GM21528 (cell line): ENCODE measurements around the gene TMEM209.
A peak's percentile ranks its signal among the peaks of the same experiment; 100 is the strongest.
"Not testable (repeated sequence)": the region's sequence is repeated elsewhere in the genome, so short reads cannot be mapped to it uniquely, and the experiment has no call there.

Source experiments
- ATAC-seq: cut with Tn5 transposase; IDR thresholded peaks from one replicate; pipeline ENCODE4 v1.9.1; 2021; ENCODE audit warnings: mild to moderate bottlenecking, moderate library complexity; ENCODE audit not compliant: unreplicated experiment, low FRiP score

The TMEM209 gene

DNA sequence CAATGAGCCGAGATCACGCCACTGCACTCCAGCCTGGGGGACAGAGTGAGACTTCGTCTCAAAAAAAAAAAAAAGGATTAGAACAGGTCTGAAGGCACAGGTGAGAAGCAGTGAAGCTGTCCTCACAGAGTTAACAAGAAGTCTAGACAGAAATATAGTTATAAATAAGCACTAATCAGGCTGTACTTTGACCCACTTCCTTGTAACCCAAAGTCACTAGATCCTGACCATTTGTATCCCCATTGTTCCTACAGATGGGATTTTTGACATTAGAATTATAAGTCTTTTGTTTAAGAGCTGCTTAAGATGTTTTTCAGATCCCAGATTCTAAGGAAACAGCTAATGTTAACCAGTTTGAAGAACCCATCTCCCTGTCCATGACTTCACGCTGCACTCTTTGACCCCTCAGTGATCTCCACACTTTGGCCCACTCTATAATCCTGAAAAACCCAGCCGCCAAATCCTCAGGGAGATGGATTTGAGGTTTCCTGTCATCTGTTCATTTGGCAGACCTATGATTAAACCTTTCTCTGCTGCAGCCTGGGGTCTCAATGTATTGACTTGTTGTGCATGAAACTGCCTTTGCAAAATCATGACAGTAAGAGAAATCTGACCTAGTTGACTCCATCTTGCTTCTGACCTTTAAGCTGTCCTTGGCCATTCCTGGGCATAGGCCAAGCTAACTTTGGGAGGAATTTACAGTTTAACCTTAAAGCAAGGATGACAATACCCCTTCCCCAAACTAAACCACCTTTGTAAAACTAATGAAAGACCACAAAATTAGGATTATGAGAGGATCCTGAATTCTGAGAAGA, 13.8 kb upstream of the TMEM209 start:
- no peak for ATAC-seq

- no peak for ATAC-seq
These were observed 11.5 kb upstream of the TMEM209 start for GRCh38 chr7:130216750-130217149.

- ATAC-seq: no peak
These were observed 10.8 kb upstream of the TMEM209 start for GRCh38 chr7:130216025-130216424.

DNA sequence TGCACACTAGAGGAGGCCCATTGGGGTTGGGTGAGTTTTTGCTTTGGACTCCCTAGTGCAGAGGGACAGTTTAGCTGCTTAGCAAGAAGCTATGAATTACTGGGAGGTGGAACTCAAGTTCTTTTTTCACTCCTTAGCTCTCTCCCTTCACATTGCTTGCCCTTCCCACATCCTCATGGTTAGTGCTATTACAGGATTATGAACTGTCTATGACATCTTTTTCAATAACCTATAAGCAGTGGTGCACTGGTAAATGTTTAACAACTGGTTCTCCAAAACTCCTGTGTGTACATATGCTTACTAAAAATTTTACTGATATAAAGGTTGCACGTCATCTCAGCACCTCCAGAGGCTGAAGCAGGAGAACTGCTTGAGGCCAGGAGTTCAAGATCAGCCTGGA, 8.6 kb upstream of the TMEM209 start:
- ATAC-seq: no peak

DNA sequence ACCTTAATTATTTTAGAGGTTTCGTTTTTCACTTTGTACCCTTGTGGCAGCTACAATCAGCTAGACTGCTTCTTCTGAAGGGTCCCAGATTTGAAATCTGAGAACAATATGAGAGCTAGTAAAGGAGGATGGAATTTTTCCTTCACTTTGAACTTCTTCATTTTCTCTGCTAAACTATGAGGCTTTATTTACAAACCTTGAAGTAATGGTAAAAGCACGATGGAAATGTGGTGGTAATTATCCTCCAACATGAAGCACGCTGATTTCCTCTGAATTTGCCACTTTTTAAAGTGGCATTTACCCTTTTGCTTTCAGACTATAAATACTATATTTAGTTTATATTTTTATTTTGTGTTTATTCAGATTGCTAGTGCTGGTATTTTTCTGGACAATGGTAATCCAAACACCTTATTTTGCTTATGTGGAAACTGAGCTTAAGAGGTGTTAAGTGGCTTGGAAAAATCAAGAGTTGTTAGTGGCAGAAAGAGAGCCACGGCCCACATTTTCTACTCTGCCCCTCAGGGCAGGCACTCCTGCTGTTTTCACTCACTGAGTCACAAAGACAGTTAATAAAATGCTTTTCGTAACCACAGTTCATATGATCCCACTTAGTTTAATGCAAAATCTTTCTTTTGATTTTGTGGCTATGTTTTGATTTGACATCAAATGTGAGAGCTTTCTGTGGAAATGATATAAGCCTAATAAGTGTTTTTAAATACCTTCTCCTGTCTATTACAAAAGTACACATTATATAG, 5.2 kb upstream of the TMEM209 start:
- ATAC-seq: no peak

DNA sequence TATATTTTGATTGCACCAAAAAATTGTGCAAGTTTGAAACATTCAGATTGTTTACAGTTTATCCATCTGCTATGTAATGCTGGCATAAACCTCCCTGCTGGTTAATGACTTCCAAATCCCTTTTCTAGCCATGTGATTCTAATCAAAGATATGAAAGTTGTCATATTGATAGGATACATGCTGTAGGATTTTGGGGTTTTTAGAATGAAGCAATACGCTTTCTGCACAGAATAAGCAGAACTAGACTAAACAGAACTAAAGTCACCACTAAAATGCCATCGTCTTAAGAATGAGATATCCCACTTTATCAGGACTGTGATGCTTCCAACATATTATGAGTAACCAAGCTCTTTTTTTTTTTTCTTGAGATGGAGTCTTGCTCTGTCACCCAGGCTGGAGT, 3.3 kb upstream of the TMEM209 start:
- no peak for ATAC-seq

- ATAC-seq: no peak
These were observed 2.4 kb upstream of the TMEM209 start, which contains the start of gene SSMEM1 for GRCh38 chr7:130207642-130208041. Gene SSMEM1, plus strand, starts transcription at chr7:130207860. Its CDS starts 51 bp downstream, at chr7:130207911.

GRCh38 chr7:130207033-130207432, 1.8 kb upstream of the TMEM209 start:
- ATAC-seq: no peak

DNA sequence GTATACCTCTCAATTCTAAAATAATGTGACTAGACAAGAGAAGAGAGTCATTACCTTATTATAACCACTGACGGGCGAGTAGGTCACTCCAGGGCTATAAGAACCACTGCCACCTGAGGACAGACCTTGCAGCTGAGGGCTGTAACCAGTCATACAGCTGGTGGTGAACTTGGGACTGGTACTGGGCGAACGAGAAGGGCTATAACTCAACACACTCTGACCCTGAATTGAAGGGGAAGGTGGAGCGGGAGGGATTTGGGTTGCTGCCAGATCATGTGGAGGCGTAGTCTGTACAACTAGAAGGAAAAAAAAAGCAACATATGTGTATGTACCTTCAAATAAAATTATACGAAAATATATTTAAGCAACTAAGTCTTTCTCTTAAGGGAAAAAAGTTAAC, 3.4 kb downstream of the TMEM209 start:
- no peak for ATAC-seq

DNA sequence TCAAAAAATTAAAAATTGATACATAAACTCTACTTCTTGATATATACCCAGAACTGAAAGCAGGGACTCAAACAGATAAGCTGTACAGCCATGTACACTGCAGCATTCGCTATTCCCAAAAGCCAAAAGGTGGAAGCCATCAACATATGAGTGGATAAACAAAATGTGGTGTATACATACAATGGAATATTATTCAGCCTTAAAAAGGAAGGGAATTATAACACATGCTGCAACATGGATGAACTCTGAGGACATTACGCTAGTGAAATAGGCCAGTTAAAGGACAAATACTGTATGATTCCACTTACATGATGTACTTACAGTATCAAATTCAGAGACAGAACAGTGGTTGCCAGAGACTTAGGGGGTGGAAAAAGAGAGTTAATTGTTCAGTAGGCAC, 8.1 kb downstream of the TMEM209 start:
- ATAC-seq: no peak

DNA sequence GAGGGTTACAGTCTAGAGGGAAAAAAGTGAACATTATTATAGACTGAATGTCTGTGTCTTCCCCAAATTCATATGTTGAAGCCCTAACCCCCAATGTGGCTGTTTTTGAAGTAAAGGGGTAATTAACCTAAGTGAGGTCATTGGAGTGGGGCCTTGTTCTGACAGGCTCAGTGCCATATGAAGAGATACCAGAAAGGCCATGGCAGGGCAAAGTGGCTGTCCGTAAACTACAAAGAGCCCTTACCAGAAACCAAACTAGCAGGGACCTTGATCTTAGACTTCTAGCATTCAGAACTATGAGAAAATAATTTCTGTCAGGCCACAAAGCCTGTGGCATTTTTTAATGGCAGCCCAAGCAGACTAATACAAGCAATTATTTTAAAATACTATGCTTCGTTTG, 8.7 kb downstream of the TMEM209 start:
- ATAC-seq: no peak

- ATAC-seq: no peak
These were observed 9.8 kb downstream of the TMEM209 start for GRCh38 chr7:130195396-130195795.

GRCh38 chr7:130191791-130192190, 13.4 kb downstream of the TMEM209 start:
- no peak for ATAC-seq

GRCh38 chr7:130189343-130189742, 15.9 kb downstream of the TMEM209 start:
- ATAC-seq: no peak

DNA sequence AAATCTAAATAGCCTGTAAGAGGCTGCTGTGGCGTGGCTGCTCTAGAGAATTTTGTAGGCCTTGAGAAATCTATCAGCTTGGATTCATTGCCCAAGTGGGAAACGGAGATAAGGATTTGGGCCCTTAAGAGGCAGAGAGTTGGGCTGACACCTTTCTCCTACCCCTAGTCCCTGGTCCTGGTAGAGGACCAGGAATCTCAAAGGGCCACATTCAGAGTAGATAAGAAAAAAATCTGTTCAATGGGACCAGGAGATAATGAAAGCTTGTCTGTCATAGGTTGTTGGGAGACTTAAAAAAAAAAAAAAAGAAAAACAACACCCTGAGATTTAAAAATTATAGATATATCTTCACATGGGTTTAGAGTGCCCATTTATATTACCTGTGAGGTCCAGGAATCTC, 17.8 kb downstream of the TMEM209 start:
- no peak for ATAC-seq

GRCh38 chr7:130184349-130184748, 20.9 kb downstream of the TMEM209 start:
- ATAC-seq: not testable (repeated sequence)

GRCh38 chr7:130182990-130183389, 22.2 kb downstream of the TMEM209 start:
- ATAC-seq: peak; percentile 64

GRCh38 chr7:130181263-130181605, 24.0 kb downstream of the TMEM209 start:
- ATAC-seq: no peak

- no peak for ATAC-seq
These were observed 24.5 kb downstream of the TMEM209 start for GRCh38 chr7:130180571-130181262.

DNA sequence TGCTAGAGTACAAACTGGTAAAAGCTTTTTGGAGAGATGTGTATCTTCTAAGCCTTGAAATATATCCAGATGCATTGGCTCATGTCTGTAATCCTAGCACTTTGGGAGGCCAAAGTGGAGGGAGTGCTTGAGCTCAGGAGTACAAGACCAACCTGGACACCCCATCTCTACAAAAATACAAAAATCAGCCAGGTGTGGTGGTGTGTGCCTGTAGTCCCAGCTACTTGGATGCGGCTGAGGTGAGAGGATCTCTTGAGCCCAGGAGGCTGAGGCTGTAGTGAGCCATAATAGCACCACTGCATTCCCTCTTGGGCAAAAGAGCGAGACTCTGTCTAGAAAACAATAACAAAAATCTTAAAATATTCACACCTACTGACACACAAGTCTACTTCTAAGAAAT, 25.6 kb downstream of the TMEM209 start:
- ATAC-seq: no peak

GRCh38 chr7:130178251-130178650, 27.0 kb downstream of the TMEM209 start:
- no peak for ATAC-seq
